Left colon (tissue), 2 donors: ENCODE data around the gene PAFAH1B1. TPM values are rescaled to one million over a fixed set of nuclear protein-coding genes. Genes with fewer than 3 reads are reported as not detected.
"Not testable (repeated sequence)": the region's sequence is repeated elsewhere in the genome, so short reads cannot be mapped to it uniquely, and the experiment has no call there.

ENCODE experiments used
- ATAC-seq: fragments of 200-7000 bp; cut with Tn5 transposase; one replicate; pipeline ENCODE4 v1.9.1; 2020; ENCODE audit warnings: mild to moderate bottlenecking, moderate library complexity
- DNase-seq, 2 donors: peaks; one replicate each; pipeline ENCODE4 v3.0.0-alpha.2; 2020
- intact Hi-C, 2 donors: fragments of 100-400 bp; cut with DNase I in 1 of 2; cut with micrococcal nuclease in 1 of 2; formaldehyde crosslinking; loops; one replicate each; pipeline versions ENCODE4 v1.11.2 to v1.14.0; 2022; cut with DNase I, micrococcal nuclease
- total RNA-seq, 2 donors: library from RNA; stranded (reverse); fragmentation: NEBNext Ultra II Directional; extraction: Animal tissue kit (Norgen Biotek cat#: 25700); gene quantifications; one replicate each; pipeline ENCODE4 v1.2.1, GENCODE V29; 2021
- donor health status: DM: no; HTN: no; CAD: no.
- donor health status: DM: yes; HTN: yes; CAD: no.

The PAFAH1B1 gene
- total RNA-seq, 2 donors from 2014 or later: 117 to 120 TPM

GRCh38 chr17:2591040-2591640, 2.3 kb upstream of the PAFAH1B1 start:
- DNase-seq: no peak
- no peak for ATAC-seq
- intact Hi-C loops: loop anchor here in 1 of 2 donors (10.0 kb wide), 1 partner anchor 84 kb away; no protein-coding TSS in a partner anchor

- DNase-seq (peak; percentile 81 to 87), ATAC-seq (peak; percentile 78)
- intact Hi-C loops: loop anchor here in 1 of 2 donors (10.0 kb wide), 1 partner anchor 81 kb away; no protein-coding TSS in a partner anchor
Measured at GRCh38 chr17:2593821-2594721, 617 bp downstream of the PAFAH1B1 start.

GRCh38 chr17:2594722-2595599, 1.5 kb downstream of the PAFAH1B1 start:
- DNase-seq (no peak), ATAC-seq (no peak)
- intact Hi-C loops: loop anchor here in 1 of 2 donors (10.0 kb wide), 1 partner anchor 80 kb away; no protein-coding TSS in a partner anchor

GRCh38 chr17:2595716-2596115, 2.3 kb downstream of the PAFAH1B1 start:
- intact Hi-C loops: loop anchor here in 1 of 2 donors (10.0 kb wide), 1 partner anchor 79 kb away; no protein-coding TSS in a partner anchor
- DNase-seq (no peak), ATAC-seq (no peak)

GRCh38 chr17:2598166-2598565, 4.7 kb downstream of the PAFAH1B1 start:
- ATAC-seq: no peak
- intact Hi-C loops: loop anchor here in 1 of 2 donors (10.0 kb wide), 1 partner anchor 77 kb away; no protein-coding TSS in a partner anchor
- DNase-seq: no peak

- intact Hi-C loops: no loop called here
- no peak for DNase-seq
- ATAC-seq: peak; percentile 68
Measured at GRCh38 chr17:2602597-2603017, 9.2 kb downstream of the PAFAH1B1 start.

GRCh38 chr17:2608350-2608913, 15.0 kb downstream of the PAFAH1B1 start:
- DNase-seq (no peak), ATAC-seq (peak; percentile 76)
- intact Hi-C loops: no loop called here

- no peak for DNase-seq
- intact Hi-C loops: no loop called here
- ATAC-seq: no peak
Measured at GRCh38 chr17:2609091-2609490, 15.6 kb downstream of the PAFAH1B1 start.

- ATAC-seq (no peak), DNase-seq (no peak)
- intact Hi-C loops: no loop called here
Measured at GRCh38 chr17:2610195-2611175, 17.0 kb downstream of the PAFAH1B1 start.

GRCh38 chr17:2611627-2612026, 18.2 kb downstream of the PAFAH1B1 start:
- ATAC-seq (no peak), DNase-seq (no peak)
- intact Hi-C loops: no loop called here

- ATAC-seq (no peak), DNase-seq (no peak)
- intact Hi-C loops: no loop called here
Measured at GRCh38 chr17:2612630-2613029, 19.2 kb downstream of the PAFAH1B1 start.

- ATAC-seq (no peak), DNase-seq (no peak)
- intact Hi-C loops: no loop called here
Measured at GRCh38 chr17:2613089-2613808, 19.8 kb downstream of the PAFAH1B1 start.

- no peak for DNase-seq
- ATAC-seq: no peak
- intact Hi-C loops: no loop called here
Measured at GRCh38 chr17:2615882-2616281, 22.4 kb downstream of the PAFAH1B1 start.

- ATAC-seq (peak; percentile 9), DNase-seq (no peak)
- intact Hi-C loops: no loop called here
Measured at GRCh38 chr17:2621241-2621640, 27.8 kb downstream of the PAFAH1B1 start.

- peak; percentile 58 for ATAC-seq
- intact Hi-C loops, DNase-seq: not testable (repeated sequence)
Measured at GRCh38 chr17:2621951-2622405, 28.5 kb downstream of the PAFAH1B1 start.

- DNase-seq, intact Hi-C loops: not testable (repeated sequence)
- ATAC-seq: peak; percentile 17
Measured at GRCh38 chr17:2622721-2623301, 29.4 kb downstream of the PAFAH1B1 start.
